Stimulated activated memory B cell treated with anti-CD40 and anti-IgM and Interleukin-4, amounts not matched to agents 10 μg/mL and 1 μg/mL and 100 μg/mL, for 72 hours (primary cell): Measurements from ENCODE around the gene SLC24A3.

ENCODE experiments used
- ATAC-seq: fragments of 150-1000 bp; cut with Tn5 transposase; 2 replicates; pipeline ENCODE4 v1.10.0; 2021
- H3K27ac Mint-ChIP-seq: one replicate; pipeline ENCODE4 v1.8.0; 2022; ENCODE audit warnings: mild to moderate bottlenecking, mixed read lengths
- H3K27me3 Mint-ChIP-seq: one replicate; pipeline ENCODE4 v1.8.0; 2022; ENCODE audit warnings: mixed read lengths
- H3K36me3 Mint-ChIP-seq: one replicate; pipeline ENCODE4 v1.8.0; 2022; ENCODE audit warnings: mixed read lengths
- H3K4me1 Mint-ChIP-seq: one replicate; pipeline ENCODE4 v1.8.0; 2022; ENCODE audit warnings: mixed read lengths
- H3K4me3 Mint-ChIP-seq: one replicate; pipeline ENCODE4 v1.8.0; 2022; ENCODE audit warnings: mild to moderate bottlenecking, moderate library complexity, mixed read lengths
- H3K9me3 Mint-ChIP-seq: one replicate; pipeline ENCODE4 v1.8.0; 2022; ENCODE audit warnings: mixed read lengths

SLC24A3 gene

GRCh38 chr20:19435316-19435715 lies 222.9 kb downstream of the SLC24A3 start:
- Mint-ChIP-seq H3K36me3 (no peaks in the 10 kb centered on the region), H3K27me3 (peaks cover 20% of the 10 kb centered on the region), H3K27ac (no peak overlapping the region), H3K9me3 (no peaks in the 10 kb centered on the region), H3K4me1 (peaks cover 6% of the 10 kb centered on the region), H3K4me3 (no peak overlapping the region)
- ATAC-seq = no peak

DNA sequence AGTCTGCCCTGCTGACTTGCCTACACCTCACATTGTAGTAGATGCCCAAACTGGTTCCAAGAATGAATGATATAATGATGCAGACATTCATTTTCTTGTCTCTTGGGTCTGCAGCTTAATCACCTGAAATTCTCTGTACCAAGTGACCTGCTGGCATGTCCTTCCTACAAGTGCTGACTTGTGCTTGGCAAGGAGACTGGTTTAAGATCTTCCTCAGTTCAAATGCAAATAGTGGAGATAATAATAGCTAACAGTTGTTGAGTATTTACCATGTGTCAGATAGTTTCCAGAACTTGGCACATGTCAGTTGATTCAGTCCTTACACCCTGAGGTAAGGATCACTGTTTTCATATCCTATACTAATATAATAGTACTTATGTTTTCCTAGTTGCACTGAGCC lies 223.4 kb downstream of the SLC24A3 start:
- no peak overlapping the region for H3K27ac Mint-ChIP-seq

GRCh38 chr20:19438488-19438887 lies 226.0 kb downstream of the SLC24A3 start:
- no peaks in the 10 kb centered on the region for H3K36me3 Mint-ChIP-seq
- ATAC-seq = no peak

More for the DNA sequence above, 223.4 kb downstream of the SLC24A3 start:
- no peaks in the 10 kb centered on the region for H3K9me3 Mint-ChIP-seq
- no peak for ATAC-seq
- peaks cover 6% of the 10 kb centered on the region for H3K4me1 Mint-ChIP-seq
- H3K27me3 Mint-ChIP-seq = peaks cover 20% of the 10 kb centered on the region
- no peak overlapping the region for H3K4me3 Mint-ChIP-seq
- no peaks in the 10 kb centered on the region for H3K36me3 Mint-ChIP-seq

DNA sequence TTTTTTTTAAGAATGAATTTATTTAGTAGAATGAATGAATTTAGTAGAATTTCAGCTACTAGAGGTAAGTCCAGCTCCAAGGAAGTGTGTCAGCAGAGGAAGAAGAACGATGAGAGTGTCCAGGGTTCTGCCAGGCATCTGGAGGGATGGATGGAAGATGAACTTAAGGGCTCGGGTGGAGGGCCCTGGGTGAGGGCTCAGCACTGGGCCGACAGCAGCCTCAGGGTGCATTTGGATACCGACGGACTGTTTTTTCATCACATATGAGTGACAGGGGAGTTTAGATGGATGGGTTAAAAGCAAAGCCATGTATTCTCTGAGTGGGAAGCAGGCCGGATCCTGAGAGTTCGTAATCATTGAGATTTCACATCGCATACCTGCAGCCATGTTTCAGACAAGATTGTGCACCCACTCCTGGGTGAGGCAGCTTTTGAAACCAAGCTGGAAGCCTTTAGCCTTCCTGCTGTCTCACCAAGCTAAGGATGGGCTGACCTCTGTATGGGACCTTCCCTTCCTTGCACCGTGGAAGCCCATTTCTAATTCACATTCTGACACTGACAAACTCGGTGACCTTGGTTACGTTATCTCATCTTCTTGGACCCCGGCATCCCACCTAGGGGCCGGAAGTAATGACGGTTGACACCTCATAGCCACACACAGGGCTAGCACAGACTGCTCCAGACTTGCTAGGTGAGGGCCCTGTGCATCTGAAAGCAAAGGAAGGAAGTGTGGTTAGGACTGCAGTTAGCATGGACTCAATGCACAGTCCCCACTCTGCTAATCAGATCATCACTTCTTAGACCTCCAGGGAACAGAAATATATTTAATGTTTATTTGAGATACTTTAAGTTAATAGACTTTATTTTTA lies 228.5 kb downstream of the SLC24A3 start:
- H3K27me3 Mint-ChIP-seq = peaks cover 29% of the 10 kb centered on the region
- no peaks in the 10 kb centered on the region for H3K4me1 Mint-ChIP-seq
- H3K36me3 Mint-ChIP-seq = no peaks in the 10 kb centered on the region
- no peak for ATAC-seq
- H3K4me3 Mint-ChIP-seq = no peak overlapping the region
- H3K9me3 Mint-ChIP-seq = peaks cover 17% of the 10 kb centered on the region
- no peak overlapping the region for H3K27ac Mint-ChIP-seq

More at GRCh38 chr20:19438488-19438887, 226.0 kb downstream of the SLC24A3 start:
- Mint-ChIP-seq H3K4me1 (peaks cover 6% of the 10 kb centered on the region), H3K9me3 (peaks cover 7% of the 10 kb centered on the region), H3K27ac (no peak overlapping the region), H3K4me3 (no peak overlapping the region), H3K27me3 (peaks cover 20% of the 10 kb centered on the region)

DNA sequence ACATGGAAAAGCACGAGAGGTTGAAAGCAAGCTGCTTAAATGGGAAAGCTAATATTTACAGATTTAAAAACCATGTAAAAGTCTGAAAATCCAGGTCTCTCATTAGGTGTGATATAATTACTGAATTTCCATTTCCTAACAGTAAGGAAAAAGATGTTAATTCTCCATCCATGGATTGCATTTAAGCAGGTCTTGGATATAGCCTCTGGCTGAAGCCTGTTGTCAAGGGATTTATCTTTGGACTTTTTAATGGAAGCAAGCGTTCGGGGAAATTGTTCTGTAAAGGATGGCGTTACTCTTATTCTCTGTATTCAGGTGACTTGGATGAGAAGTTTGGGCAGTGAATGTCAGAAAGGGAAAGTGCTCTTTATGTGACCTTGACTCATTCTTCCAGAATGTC lies 233.8 kb downstream of the SLC24A3 start:
- Mint-ChIP-seq H3K4me3 (no peak overlapping the region), H3K27ac (no peak overlapping the region), H3K36me3 (no peaks in the 10 kb centered on the region), H3K9me3 (peaks cover 17% of the 10 kb centered on the region), H3K4me1 (no peaks in the 10 kb centered on the region), H3K27me3 (peaks cover 9% of the 10 kb centered on the region)
- ATAC-seq = no peak

DNA sequence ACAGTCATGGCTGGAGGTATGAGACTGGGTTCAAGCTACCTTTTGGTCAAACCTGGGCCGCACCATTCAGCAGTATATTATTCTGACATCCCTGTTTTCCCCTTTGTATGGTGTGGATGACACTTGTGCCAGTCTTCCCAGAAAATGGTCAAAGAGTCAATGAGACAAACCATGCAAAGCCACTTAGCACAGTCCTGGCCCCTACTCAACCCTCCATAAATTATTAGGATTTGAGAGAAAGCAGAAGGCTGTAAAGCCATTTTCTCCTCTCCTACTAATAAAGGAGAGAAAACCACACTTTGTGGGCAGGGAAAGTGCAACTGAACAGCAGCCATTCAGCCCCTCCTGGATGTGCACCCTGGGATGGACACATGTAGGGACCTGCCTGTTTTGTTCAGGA lies 236.2 kb downstream of the SLC24A3 start:
- Mint-ChIP-seq H3K27me3 (peaks cover 22% of the 10 kb centered on the region), H3K4me1 (no peaks in the 10 kb centered on the region), H3K36me3 (no peaks in the 10 kb centered on the region), H3K27ac (no peak overlapping the region), H3K9me3 (peaks cover 9% of the 10 kb centered on the region), H3K4me3 (no peak overlapping the region)
- ATAC-seq = no peak

GRCh38 chr20:19449051-19449450 lies 236.6 kb downstream of the SLC24A3 start:
- ATAC-seq = no peak
- H3K4me3 Mint-ChIP-seq = no peak overlapping the region
- H3K27me3 Mint-ChIP-seq = peaks cover 22% of the 10 kb centered on the region
- H3K9me3 Mint-ChIP-seq = peaks cover 7% of the 10 kb centered on the region
- H3K36me3 Mint-ChIP-seq = no peaks in the 10 kb centered on the region
- no peaks in the 10 kb centered on the region for H3K4me1 Mint-ChIP-seq
- no peak overlapping the region for H3K27ac Mint-ChIP-seq

GRCh38 chr20:19451231-19451922 lies 238.9 kb downstream of the SLC24A3 start:
- Mint-ChIP-seq H3K4me3 (no peak overlapping the region), H3K4me1 (no peaks in the 10 kb centered on the region), H3K9me3 (no peaks in the 10 kb centered on the region), H3K27me3 (peaks cover 13% of the 10 kb centered on the region), H3K27ac (no peak overlapping the region), H3K36me3 (no peaks in the 10 kb centered on the region)
- no peak for ATAC-seq

- no peaks in the 10 kb centered on the region for H3K4me1 Mint-ChIP-seq
- peaks cover 13% of the 10 kb centered on the region for H3K27me3 Mint-ChIP-seq
- no peaks in the 10 kb centered on the region for H3K36me3 Mint-ChIP-seq
- ATAC-seq = no peak
- H3K9me3 Mint-ChIP-seq = no peaks in the 10 kb centered on the region
- no peak overlapping the region for H3K4me3 Mint-ChIP-seq
- H3K27ac Mint-ChIP-seq = no peak overlapping the region
These were observed 239.5 kb downstream of the SLC24A3 start for GRCh38 chr20:19451923-19452295.

GRCh38 chr20:19453410-19453809 lies 241.0 kb downstream of the SLC24A3 start:
- Mint-ChIP-seq H3K36me3 (no peaks in the 10 kb centered on the region), H3K4me1 (no peaks in the 10 kb centered on the region), H3K4me3 (no peak overlapping the region), H3K27ac (no peak overlapping the region), H3K27me3 (peaks cover 13% of the 10 kb centered on the region), H3K9me3 (no peaks in the 10 kb centered on the region)
- ATAC-seq = no peak

DNA sequence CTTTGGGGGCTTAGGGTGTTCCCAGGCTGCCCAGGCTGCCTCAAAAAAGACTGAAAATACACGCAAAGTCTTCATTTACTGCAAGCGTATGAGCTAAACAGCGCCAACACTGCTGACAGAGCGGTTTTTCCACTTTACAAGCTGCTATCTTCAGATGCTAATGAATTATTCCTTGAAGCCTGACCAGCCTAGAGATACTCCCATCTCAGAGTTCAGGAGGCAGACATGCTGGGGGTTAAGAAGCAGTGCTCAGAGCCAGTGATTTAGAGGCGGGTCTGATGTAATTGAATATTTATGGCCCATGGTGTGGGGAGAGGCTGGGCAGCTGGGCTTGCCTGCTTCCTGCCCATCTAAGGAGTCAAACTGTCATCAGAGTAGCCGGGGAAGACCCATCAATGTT lies 241.4 kb downstream of the SLC24A3 start:
- H3K27me3 Mint-ChIP-seq = peaks cover 14% of the 10 kb centered on the region
- ATAC-seq = no peak
- H3K36me3 Mint-ChIP-seq = no peaks in the 10 kb centered on the region
- no peak overlapping the region for H3K27ac Mint-ChIP-seq
- no peaks in the 10 kb centered on the region for H3K9me3 Mint-ChIP-seq
- H3K4me1 Mint-ChIP-seq = no peaks in the 10 kb centered on the region
- no peak overlapping the region for H3K4me3 Mint-ChIP-seq

GRCh38 chr20:19456595-19457395 lies 244.4 kb downstream of the SLC24A3 start:
- Mint-ChIP-seq H3K9me3 (no peaks in the 10 kb centered on the region), H3K4me1 (no peaks in the 10 kb centered on the region), H3K36me3 (no peaks in the 10 kb centered on the region), H3K4me3 (no peak overlapping the region), H3K27me3 (peaks cover 19% of the 10 kb centered on the region), H3K27ac (no peak overlapping the region)
- no peak for ATAC-seq

GRCh38 chr20:19457611-19458010 lies 245.2 kb downstream of the SLC24A3 start:
- no peaks in the 10 kb centered on the region for H3K9me3 Mint-ChIP-seq

GRCh38 chr20:19460386-19460785 lies 247.9 kb downstream of the SLC24A3 start:
- no peak overlapping the region for H3K27ac Mint-ChIP-seq
- no peaks in the 10 kb centered on the region for H3K36me3 Mint-ChIP-seq

More at GRCh38 chr20:19457611-19458010, 245.2 kb downstream of the SLC24A3 start:
- Mint-ChIP-seq H3K27me3 (peaks cover 11% of the 10 kb centered on the region), H3K27ac (no peak overlapping the region), H3K4me1 (no peaks in the 10 kb centered on the region), H3K4me3 (no peak overlapping the region), H3K36me3 (no peaks in the 10 kb centered on the region)
- no peak for ATAC-seq

DNA sequence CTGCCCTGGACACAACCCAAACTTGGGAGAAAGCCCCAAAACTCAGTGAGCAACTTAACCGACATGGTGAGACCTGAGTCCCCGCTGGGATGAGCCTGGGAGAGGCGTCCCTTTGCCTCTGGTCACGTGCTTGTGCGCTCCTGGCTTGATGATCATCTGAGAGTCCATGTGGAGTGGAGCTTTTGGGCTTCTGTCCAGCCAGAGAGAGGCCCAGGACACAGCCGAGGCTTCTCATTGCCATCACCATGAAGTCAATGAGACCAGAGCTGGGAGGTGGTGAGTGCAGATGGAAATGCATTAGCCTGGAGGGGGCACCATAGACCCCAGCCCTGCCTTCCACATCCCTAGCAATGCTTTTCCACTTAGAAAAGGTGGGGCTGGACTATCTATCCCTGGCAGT lies 250.0 kb downstream of the SLC24A3 start:
- H3K27ac Mint-ChIP-seq = no peak overlapping the region
- H3K4me3 Mint-ChIP-seq = no peak overlapping the region
- H3K9me3 Mint-ChIP-seq = no peaks in the 10 kb centered on the region
- no peaks in the 10 kb centered on the region for H3K4me1 Mint-ChIP-seq
- H3K36me3 Mint-ChIP-seq = no peaks in the 10 kb centered on the region
- no peak for ATAC-seq
- peaks cover 18% of the 10 kb centered on the region for H3K27me3 Mint-ChIP-seq

More at GRCh38 chr20:19460386-19460785, 247.9 kb downstream of the SLC24A3 start:
- Mint-ChIP-seq H3K27me3 (peaks cover 9% of the 10 kb centered on the region), H3K4me1 (no peaks in the 10 kb centered on the region), H3K4me3 (no peak overlapping the region), H3K9me3 (no peaks in the 10 kb centered on the region)
- ATAC-seq = no peak
